NCI-H774 (cell line): Measurements from ENCODE around the gene MAST1.
"Not testable (repeated sequence)": the region's sequence is repeated elsewhere in the genome, so short reads cannot be mapped to it uniquely, and the experiment has no call there.

Source experiments
- DNase-seq: peaks from one replicate; lab custom pipeline; 2025; lab: John Stamatoyannopoulos, UW

MAST1 gene

GRCh38 chr19:12838182-12838885 is at the start of gene MAST1:
TSS of gene MAST1 (plus strand) at chr19:12838515. CDS start at chr19:12838573, 58 bp downstream.
- DNase-seq, result peak; percentile 42

GRCh38 chr19:12788682-12789097 is 49.6 kb upstream of the MAST1 start:
- peak; percentile 48 for DNase-seq

- DNase-seq, result no peak
Observed at GRCh38 chr19:12789098-12789903, 49.0 kb upstream of the MAST1 start.

GRCh38 chr19:12789904-12790619 is 48.3 kb upstream of the MAST1 start:
- DNase-seq, result peak; percentile 96

GRCh38 chr19:12790628-12791344 is 47.5 kb upstream of the MAST1 start:
- DNase-seq, result no peak

GRCh38 chr19:12791345-12792050 is 46.8 kb upstream of the MAST1 start, which contains the start of gene JUNB:
TSS of gene JUNB (plus strand) at chr19:12791486. CDS start at chr19:12791772, 286 bp downstream.
- DNase-seq, result peak; percentile 89

- DNase-seq, result peak; percentile 51
Observed at GRCh38 chr19:12792051-12792852, 46.1 kb upstream of the MAST1 start.

GRCh38 chr19:12792853-12793289 is 45.4 kb upstream of the MAST1 start:
- DNase-seq, result no peak

- peak; percentile 90 for DNase-seq
Observed at GRCh38 chr19:12793290-12794195, 44.8 kb upstream of the MAST1 start.

- DNase-seq, result no peak
Observed at GRCh38 chr19:12794196-12794941, 43.9 kb upstream of the MAST1 start.

- DNase-seq, result no peak
Observed at GRCh38 chr19:12794971-12795381, 43.3 kb upstream of the MAST1 start.

GRCh38 chr19:12796146-12797071 is 41.9 kb upstream of the MAST1 start:
- DNase-seq, result peak; percentile 61

GRCh38 chr19:12797141-12797587 is 41.2 kb upstream of the MAST1 start:
- DNase-seq, result no peak

GRCh38 chr19:12797607-12798006 is 40.7 kb upstream of the MAST1 start:
- DNase-seq, result not testable (repeated sequence)

- no peak for DNase-seq
Observed at GRCh38 chr19:12799742-12800465, 38.4 kb upstream of the MAST1 start.

GRCh38 chr19:12800466-12800770 is 37.9 kb upstream of the MAST1 start:
- DNase-seq, result no peak
